H1 (cell line): Measurements from ENCODE around the gene DRAM1. TPM values are rescaled to one million over a fixed set of nuclear protein-coding genes. Genes with fewer than 3 reads are reported as not detected.
"Not testable (repeated sequence)": the region's sequence is repeated elsewhere in the genome, so short reads cannot be mapped to it uniquely, and the experiment has no call there.

Source experiments
- CTCF ChIA-PET: fragments of 300-600 bp; sonication (Branson Sonifier 250); formaldehyde crosslinking; loops from one replicate; lab custom pipeline; 2021; ENCODE audit not compliant: partially characterized antibody; lab: Charles Lee
- POLR2A ChIA-PET: fragments of 300-600 bp; sonication (Branson Sonifier 250); formaldehyde crosslinking; loops from one replicate; lab custom pipeline; 2021; ENCODE audit warnings: inconsistent platforms; ENCODE audit not compliant: partially characterized antibody; lab: Charles Lee
- DNase-seq, 2 experiments: peaks; one replicate each; pipeline versions ENCODE4 v3.0.0 to v3.0.0-alpha.2; 2010 to 2022; ENCODE audit warnings: low spot score in 2 of 2, low read depth in 1 of 2, mixed read lengths in 1 of 2
- FAIRE-seq: peaks from 2 replicates; lab custom pipeline; 2011; peaks lifted over from hg19 to GRCh38; lab: Jason Lieb, UNC
- H2AFZ ChIP-seq: 2 replicates; pipeline ENCODE4 v1.8.1; 2012; ENCODE audit warnings: low read length, inconsistent platforms
- H2AK5ac ChIP-seq: 2 replicates; pipeline ENCODE4 v1.6.1; 2013; ENCODE audit warnings: low read depth, low read length
- H2BK120ac ChIP-seq: replicated peaks from 2 replicates; pipeline ENCODE3; 2013; ENCODE audit warnings: low read depth, low read length, inconsistent platforms
- H2BK12ac ChIP-seq: 2 replicates; pipeline ENCODE4 v1.6.1; 2013; ENCODE audit warnings: low read depth, low read length
- H2BK15ac ChIP-seq: 2 replicates; pipeline ENCODE4 v1.6.1; 2013; ENCODE audit warnings: low read length
- H2BK20ac ChIP-seq: 2 replicates; pipeline ENCODE4 v1.6.1; 2013; ENCODE audit warnings: low read length
- H2BK5ac ChIP-seq: 2 replicates; pipeline ENCODE4 v1.6.1; 2013; ENCODE audit warnings: low read depth, low read length
- H3K14ac ChIP-seq: 2 replicates; pipeline ENCODE4 v1.6.1; 2013; ENCODE audit warnings: inconsistent platforms; ENCODE audit not compliant: insufficient read length
- H3K18ac ChIP-seq: 2 replicates; pipeline ENCODE4 v1.6.1; 2013; ENCODE audit warnings: low read length; ENCODE audit errors: extremely low read depth
- H3K23ac ChIP-seq: 2 replicates; pipeline ENCODE4 v1.6.1; 2013; ENCODE audit warnings: inconsistent platforms; ENCODE audit not compliant: insufficient read length
- H3K23me2 ChIP-seq: 2 replicates; pipeline ENCODE4 v1.6.1; 2013; ENCODE audit warnings: low read depth, low read length
- H3K27ac ChIP-seq: 2 replicates; pipeline ENCODE4 v1.6.1; 2011; ENCODE audit warnings: low read depth, low read length, inconsistent platforms
- H3K27me3 ChIP-seq, 4 experiments: replicated peaks in 1 of 4; 1 replicate in 1 of 4; 2 replicates in 3 of 4; pipeline versions ENCODE4 v1.6.1 to v1.8.1; 2011 to 2013; ENCODE audit warnings: low read length in 3 of 4, mild to moderate bottlenecking in 3 of 4, inconsistent platforms in 2 of 4, mixed read lengths in 2 of 4, moderate library complexity in 1 of 4; ENCODE audit not compliant: control insufficient read depth in 3 of 4, insufficient read depth in 3 of 4; ENCODE audit errors: extremely low read depth in 1 of 4
- H3K36me3 ChIP-seq, 4 experiments: 2 replicates each; pipeline versions ENCODE4 v1.6.1 to v1.8.1; 2011 to 2013; ENCODE audit warnings: mild to moderate bottlenecking in 4 of 4, low read length in 3 of 4, moderate library complexity in 2 of 4, control low read depth in 1 of 4, inconsistent platforms in 1 of 4; ENCODE audit not compliant: insufficient read depth in 4 of 4, control insufficient read depth in 2 of 4
- H3K4ac ChIP-seq: replicated peaks from 2 replicates; pipeline ENCODE3; 2013; ENCODE audit warnings: low read length, low read depth, mixed read lengths, inconsistent platforms; ENCODE audit not compliant: insufficient read length
- H3K4me1 ChIP-seq, 4 experiments: replicated peaks in 1 of 4; 1 replicate in 1 of 4; 2 replicates in 3 of 4; pipeline versions ENCODE4 v1.6.1 to v1.8.1; 2011 to 2013; ENCODE audit warnings: low read length in 3 of 4, inconsistent platforms in 2 of 4, mixed read lengths in 1 of 4; ENCODE audit not compliant: insufficient read depth in 4 of 4, control insufficient read depth in 3 of 4
- H3K4me2 ChIP-seq, 2 experiments: 2 replicates each; pipeline versions ENCODE4 v1.6.1 to v1.8.1; 2011 to 2013; ENCODE audit warnings: low read depth in 2 of 2, low read length in 2 of 2, control low read depth in 1 of 2, inconsistent platforms in 1 of 2, mild to moderate bottlenecking in 1 of 2; ENCODE audit not compliant: insufficient read depth in 1 of 2
- H3K4me3 ChIP-seq, 4 experiments: fragments of 200-600, 300-600 bp in 1 of 4; sonication (generic), shearing (Covaris generic), sonication (Bioruptor Twin) in 1 of 4; 2 replicates each; pipeline versions ENCODE4 v1.5.1 to v1.8.1; 2011 to 2016; ENCODE audit warnings: low read length in 4 of 4, low read depth in 3 of 4, control low read depth in 2 of 4, inconsistent platforms in 2 of 4, mild to moderate bottlenecking in 2 of 4, mixed read lengths in 1 of 4, moderate library complexity in 1 of 4; ENCODE audit not compliant: insufficient read depth in 2 of 4; ENCODE audit errors: extremely low read depth in 1 of 4
- H3K56ac ChIP-seq: replicated peaks from 2 replicates; pipeline ENCODE3; 2013; ENCODE audit warnings: low read depth, mild to moderate bottlenecking, mixed read lengths, low read length, inconsistent platforms; ENCODE audit not compliant: insufficient read length
- H3K79me1 ChIP-seq: 2 replicates; pipeline ENCODE4 v1.6.1; 2013; ENCODE audit warnings: low read depth, low read length, control low read depth
- H3K79me2 ChIP-seq, 2 experiments: 2 replicates each; pipeline versions ENCODE4 v1.6.1 to v1.8.1; 2012 to 2013; ENCODE audit warnings: low read length in 2 of 2, mild to moderate bottlenecking in 2 of 2, inconsistent platforms in 1 of 2; ENCODE audit not compliant: insufficient read depth in 2 of 2, control insufficient read depth in 1 of 2
- H3K9ac ChIP-seq, 4 experiments: replicated peaks in 1 of 4; 1 replicate in 1 of 4; 2 replicates in 3 of 4; pipeline versions ENCODE4 v1.6.1 to v1.8.1; 2011 to 2013; ENCODE audit warnings: low read depth in 3 of 4, low read length in 3 of 4, control low read depth in 2 of 4, mild to moderate bottlenecking in 2 of 4, moderate library complexity in 2 of 4, inconsistent platforms in 1 of 4; ENCODE audit errors: extremely low read depth in 1 of 4
- H3K9me3 ChIP-seq, 2 experiments: 2 replicates each; pipeline versions ENCODE4 v1.6.1 to v1.8.1; 2012 to 2013; ENCODE audit warnings: mild to moderate bottlenecking in 2 of 2, moderate library complexity in 2 of 2, control low read depth in 1 of 2, inconsistent platforms in 1 of 2, low read depth in 1 of 2, low read length in 1 of 2, mixed read lengths in 1 of 2; ENCODE audit not compliant: insufficient read depth in 2 of 2
- H4K20me1 ChIP-seq, 2 experiments: replicated peaks in 1 of 2; 2 replicates each; pipeline versions ENCODE3 to v1.8.1; 2011 to 2013; ENCODE audit warnings: inconsistent platforms in 2 of 2, low read length in 2 of 2, mild to moderate bottlenecking in 1 of 2; ENCODE audit not compliant: insufficient read depth in 2 of 2, control insufficient read depth in 1 of 2
- H4K5ac ChIP-seq: 2 replicates; pipeline ENCODE4 v1.6.1; 2013; ENCODE audit warnings: low read length, low read depth, mixed read lengths, inconsistent platforms; ENCODE audit not compliant: insufficient read length
- H4K8ac ChIP-seq: 2 replicates; pipeline ENCODE4 v1.8.0; 2013; ENCODE audit warnings: mild to moderate bottlenecking, moderate library complexity, low read length, inconsistent platforms; ENCODE audit not compliant: insufficient read depth; ENCODE audit errors: extremely low read depth
- H4K91ac ChIP-seq: replicated peaks from 2 replicates; pipeline ENCODE3; 2013; ENCODE audit warnings: low read length, mixed read lengths, inconsistent platforms; ENCODE audit not compliant: insufficient read length
- RXRA ChIP-seq: IDR thresholded peaks from 2 replicates; pipeline ENCODE4 v1.6.1; 2011; ENCODE audit warnings: low read depth, mild to moderate bottlenecking, low read length, moderate library complexity; ENCODE audit not compliant: insufficient read depth
- WGBS, 2 experiments: shearing (Covaris generic) in 1 of 2; methylation state at CpG; one replicate each; pipeline versions ENCODE4 v1.1.6 to v1.1.7; 2013 to 2015; ENCODE audit warnings: low lambda C conversion rate in 2 of 2, mixed read lengths in 2 of 2, inconsistent platforms in 1 of 2, low coverage in 1 of 2, missing lambda C conversion rate in 1 of 2; ENCODE audit not compliant: insufficient replicate concordance in 2 of 2, insufficient coverage in 1 of 2, insufficient read length in 1 of 2; ENCODE audit errors: extremely low coverage in 1 of 2, missing lambda C conversion rate in 1 of 2; 5-methylcytosine and 5-hydroxymethylcytosine counted together
- polyA plus RNA-seq, 7 experiments: library from polyadenylated mRNA; depleted of rRNA in 3 of 7; stranded (reverse) in 5 of 7; unstranded in 2 of 7; fragments of >200 nt in 5 of 7; fragments of 200-250 nt in 2 of 7; gene quantifications; 1 replicate in 5 of 7; 2 replicates in 1 of 7; 4 replicates in 1 of 7; pipeline versions ENCODE4 v1.2.1 to v1.2.3, GENCODE V29; 2011 to 2013; ENCODE audit warnings: missing spikeins in 2 of 7, mixed read lengths in 2 of 7
- total RNA-seq: library from RNA; stranded (reverse); fragmentation: NEBNext Ultra II Directional; extraction: Animal tissue kit (Norgen Biotek cat#: 25700); gene quantifications from 2 replicates; pipeline ENCODE4 v1.2.1, GENCODE V29; 2021

The DRAM1 gene
- total and polyA plus RNA-seq, 2 of the 8 experiments (the other 6 are each of a cell fraction or from before 2014, with no cell fraction given) = 4.6 to 6.2 TPM

DNA sequence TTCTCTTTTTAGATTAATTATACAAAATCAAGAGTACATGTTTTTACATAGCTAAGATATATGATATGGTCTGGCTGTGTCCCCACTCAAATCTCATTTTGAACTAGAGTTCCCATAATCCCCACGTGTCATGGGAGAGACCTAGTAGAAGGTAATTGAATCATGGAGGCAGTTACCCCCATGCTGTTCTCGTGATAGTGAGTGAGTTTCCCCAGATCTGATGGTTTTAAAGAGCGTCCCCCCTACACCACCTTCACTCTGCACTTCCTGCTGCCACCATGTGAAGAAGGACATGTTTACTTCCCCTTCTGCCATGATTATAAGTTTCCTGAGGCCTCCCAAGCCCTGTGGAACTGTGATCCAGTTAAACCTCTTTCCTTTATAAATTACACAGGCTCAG lies 21.4 kb upstream of the DRAM1 start:
- H2AK5ac ChIP-seq = no peak overlapping the region
- WGBS, 2 experiments = 75% methylated on average over 3 of the region's 3 CpGs; no CpG with 5 or more reads in 1 of the 2 experiments
- FAIRE-seq (no peak), DNase-seq (no peak)
- no peak overlapping the region for H2BK12ac ChIP-seq
- H3K9ac ChIP-seq = no peak overlapping the region
- no peaks in the 10 kb centered on the region for H3K79me1 ChIP-seq
- no peak overlapping the region for H2BK120ac ChIP-seq
- no peak overlapping the region for H3K4me3 ChIP-seq
- H3K27me3 ChIP-seq = no peaks in the 10 kb centered on the region
- H3K56ac ChIP-seq = no peak overlapping the region
- no peak overlapping the region for H2AFZ ChIP-seq
- no peaks in the 10 kb centered on the region for H3K9me3 ChIP-seq
- no peaks in the 10 kb centered on the region for H4K20me1 ChIP-seq
- no peak overlapping the region for H3K4me2 ChIP-seq
- no peak overlapping the region for H4K8ac ChIP-seq
- H4K5ac ChIP-seq = no peak overlapping the region
- H3K23ac ChIP-seq = no peak overlapping the region
- no peak overlapping the region for H2BK5ac ChIP-seq
- no peak overlapping the region for H3K27ac ChIP-seq
- H3K18ac ChIP-seq = no peak overlapping the region
- POLR2A ChIA-PET = interaction anchor here (0.6 to 0.8 kb wide), 2 partner anchors 28 to 58 kb away, joined by 3 read pairs; no protein-coding TSS in a partner anchor
- H3K14ac ChIP-seq = no peak overlapping the region
- H2BK20ac ChIP-seq = no peak overlapping the region; the same call in 1 of the 2 replicates
- H4K91ac ChIP-seq = no peak overlapping the region
- H3K4me1 ChIP-seq = no peaks in the 10 kb centered on the region
- H3K23me2 ChIP-seq = no peaks in the 10 kb centered on the region
- no peak overlapping the region for H3K4ac ChIP-seq
- CTCF ChIA-PET = interaction anchor here (1.1 to 2.0 kb wide), 5 partner anchors 10 to 25 kb away, joined by 3 to 10 read pairs (median 4); partner anchors contain the start of gene GNPTAB
- no peaks in the 10 kb centered on the region for H3K36me3 ChIP-seq
- H2BK15ac ChIP-seq = no peak overlapping the region
- no peaks in the 10 kb centered on the region for H3K79me2 ChIP-seq
- TF ChIP-seq RXRA = no peak

DNA sequence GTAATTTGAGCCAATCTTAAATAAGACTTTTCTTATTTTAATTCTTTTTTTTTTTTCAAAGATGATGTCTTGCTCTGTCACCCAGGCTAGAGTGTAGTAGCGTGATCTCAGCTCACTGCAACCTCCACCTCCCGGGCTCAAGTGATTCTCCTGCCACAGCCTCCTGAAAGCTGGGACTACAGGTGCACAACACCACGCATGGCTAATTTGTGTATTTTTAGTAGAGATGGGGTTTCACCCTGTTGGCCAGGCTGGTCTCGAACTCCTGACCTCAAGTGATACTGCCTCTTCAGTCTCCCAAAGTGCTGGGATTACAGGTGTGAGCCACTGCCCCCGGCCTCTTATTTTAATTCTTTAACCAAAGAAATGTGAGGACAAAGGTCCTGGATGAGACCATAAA lies 20.8 kb upstream of the DRAM1 start:
- H3K14ac ChIP-seq, H2BK20ac ChIP-seq, H2AFZ ChIP-seq, H4K20me1 ChIP-seq, H3K36me3 ChIP-seq, POLR2A ChIA-PET, H3K27me3 ChIP-seq, H3K79me1 ChIP-seq, H3K79me2 ChIP-seq, DNase-seq, H4K5ac ChIP-seq, H2BK5ac ChIP-seq, H2BK120ac ChIP-seq, H3K56ac ChIP-seq, H3K27ac ChIP-seq, H3K23ac ChIP-seq, H4K91ac ChIP-seq, H3K9me3 ChIP-seq, H3K18ac ChIP-seq, H3K4me1 ChIP-seq, H3K23me2 ChIP-seq, H2BK12ac ChIP-seq, H3K4me3 ChIP-seq, FAIRE-seq, H2AK5ac ChIP-seq, H3K4ac ChIP-seq, H3K9ac ChIP-seq, H3K4me2 ChIP-seq, H2BK15ac ChIP-seq, H4K8ac ChIP-seq: not testable (repeated sequence)
- CTCF ChIA-PET = interaction anchor here (1.1 to 1.8 kb wide), 3 partner anchors 10 to 26 kb away, joined by 4 to 6 read pairs (median 4); partner anchors contain the start of gene GNPTAB
- WGBS, 2 experiments = 93% methylated on average over 5 of the region's 5 CpGs; no CpG with 5 or more reads in 1 of the 2 experiments
